HepG2 (cell line): Measurements from ENCODE around the gene RASSF4. TPM values are rescaled to one million over a fixed set of nuclear protein-coding genes. Genes with fewer than 3 reads are reported as not detected.

Source experiments
- CBFB ChIP-seq: sonication (generic); formaldehyde crosslinking; IDR thresholded peaks from 2 replicates; pipeline ENCODE4 v1.4.0; 2020; ENCODE audit warnings: missing genetic modification reagents
- CEBPG ChIP-seq: IDR thresholded peaks from 2 replicates; pipeline ENCODE4 v1.6.1; 2016
- CREM ChIP-seq, 2 experiments: sonication (generic) in 1 of 2; formaldehyde crosslinking in 1 of 2; IDR thresholded peaks; 2 replicates each; pipeline versions ENCODE4 v1.4.0 to v1.6.1; 2016 to 2020; ENCODE audit warnings: antibody characterized with exemption in 1 of 2, mild to moderate bottlenecking in 1 of 2, missing genetic modification reagents in 1 of 2
- EEA1 ChIP-seq: sonication (generic); formaldehyde crosslinking; IDR thresholded peaks from 2 replicates; pipeline ENCODE4 v1.5.1; 2020; ENCODE audit warnings: mild to moderate bottlenecking, missing genetic modification reagents, borderline replicate concordance
- ERF ChIP-seq: IDR thresholded peaks from 2 replicates; pipeline ENCODE4 v1.6.1; 2018; ENCODE audit warnings: missing biosample characterization, missing genetic modification reagents
- GABPB1 ChIP-seq: IDR thresholded peaks from 2 replicates; pipeline ENCODE4 v1.6.1; 2016; ENCODE audit warnings: mild to moderate bottlenecking, missing genetic modification reagents, moderate library complexity, missing compliant biosample characterization
- GATAD2A ChIP-seq: IDR thresholded peaks from 2 replicates; pipeline ENCODE4 v1.6.1; 2016
- HNRNPUL1 ChIP-seq: fragments of 200-400 bp; formaldehyde crosslinking; IDR thresholded peaks from 2 replicates; pipeline ENCODE4 v1.6.1; 2017; ENCODE audit warnings: low read depth, mild to moderate bottlenecking, low read length, moderate library complexity
- KLF12 ChIP-seq: sonication (generic); formaldehyde crosslinking; IDR thresholded peaks from 2 replicates; pipeline ENCODE4 v1.4.0; 2020; ENCODE audit warnings: missing genetic modification reagents, borderline replicate concordance
- MIXL1 ChIP-seq: IDR thresholded peaks from 2 replicates; pipeline ENCODE4 v1.6.1; 2016
- NCOR1 ChIP-seq: fragments of 200-600 bp; sonication (generic); IDR thresholded peaks from 2 replicates; pipeline ENCODE4 v1.7.0; 2017; ENCODE audit warnings: antibody characterized with exemption, low read length, borderline replicate concordance
- NKX3-1 ChIP-seq: sonication (generic); formaldehyde crosslinking; IDR thresholded peaks from 2 replicates; pipeline ENCODE4 v1.5.0; 2020; ENCODE audit warnings: missing genetic modification reagents
- NR1H2 ChIP-seq: sonication (generic); formaldehyde crosslinking; IDR thresholded peaks from 2 replicates; pipeline ENCODE4 v1.8.1; 2022; ENCODE audit warnings: low read depth, missing genetic modification reagents, borderline replicate concordance
- NR2F2 ChIP-seq: IDR thresholded peaks from 2 replicates; pipeline ENCODE4 v1.6.1; 2012; ENCODE audit warnings: low read depth, inconsistent platforms, borderline replicate concordance
- PHF8 ChIP-seq: sonication (generic); formaldehyde crosslinking; IDR thresholded peaks from 2 replicates; pipeline ENCODE4 v1.5.0; 2020; ENCODE audit warnings: missing genetic modification reagents
- PRMT3 ChIP-seq: sonication (generic); formaldehyde crosslinking; IDR thresholded peaks from 2 replicates; pipeline ENCODE4 v1.8.1; 2022; ENCODE audit warnings: low read depth, mild to moderate bottlenecking, moderate library complexity, missing genetic modification reagents, borderline replicate concordance
- SAP130 ChIP-seq: IDR thresholded peaks from 2 replicates; pipeline ENCODE4 v1.6.1; 2016; ENCODE audit warnings: low read depth
- SKI ChIP-seq: fragments of 450-650 bp; IDR thresholded peaks from one replicate; pipeline ENCODE4 v1.6.1; 2018; ENCODE audit warnings: mild to moderate bottlenecking; ENCODE audit not compliant: partially characterized antibody
- SNAPC2 ChIP-seq: sonication (generic); formaldehyde crosslinking; IDR thresholded peaks from 2 replicates; pipeline ENCODE4 v1.8.1; 2022; ENCODE audit warnings: mild to moderate bottlenecking, missing genetic modification reagents
- TBL1XR1 ChIP-seq: fragments of 150-350 bp; IDR thresholded peaks from 2 replicates; pipeline ENCODE4 v1.6.1; 2014; ENCODE audit warnings: borderline replicate concordance, low read length; ENCODE audit not compliant: partially characterized antibody
- ZFP1 ChIP-seq: IDR thresholded peaks from 2 replicates; pipeline ENCODE4 v1.6.1; 2016
- ZKSCAN1 ChIP-seq: fragments of 150-350 bp; IDR thresholded peaks from 2 replicates; pipeline ENCODE4 v1.6.1; 2014; ENCODE audit warnings: low read length
- ZNF234 ChIP-seq: sonication (generic); formaldehyde crosslinking; conservative IDR thresholded peaks from 2 replicates; pipeline ENCODE4 v1.5.1; 2020; ENCODE audit warnings: mild to moderate bottlenecking, missing genetic modification reagents
- ZNF33B ChIP-seq: sonication (generic); formaldehyde crosslinking; IDR thresholded peaks from 2 replicates; pipeline ENCODE4 v1.5.1; 2020; ENCODE audit warnings: mild to moderate bottlenecking, missing genetic modification reagents
- ZNF468 ChIP-seq: sonication (generic); formaldehyde crosslinking; IDR thresholded peaks from 2 replicates; pipeline ENCODE4 v1.8.0; 2022; ENCODE audit warnings: mild to moderate bottlenecking, moderate library complexity, missing genetic modification reagents
- ZNF605 ChIP-seq: sonication (generic); formaldehyde crosslinking; IDR thresholded peaks from 2 replicates; pipeline ENCODE4 v1.8.0; 2022; ENCODE audit warnings: mild to moderate bottlenecking, missing genetic modification reagents
- ZNF619 ChIP-seq: sonication (generic); formaldehyde crosslinking; IDR thresholded peaks from 2 replicates; pipeline ENCODE4 v1.4.0; 2020; ENCODE audit warnings: mild to moderate bottlenecking, missing genetic modification reagents
- ZNF644 ChIP-seq: IDR thresholded peaks from 2 replicates; pipeline ENCODE4 v1.6.1; 2016; ENCODE audit warnings: low read depth
- ZNF768 ChIP-seq: sonication (generic); formaldehyde crosslinking; IDR thresholded peaks from 2 replicates; pipeline ENCODE4 v1.4.0; 2020; ENCODE audit warnings: missing genetic modification reagents
- polyA plus RNA-seq, 8 experiments: library from polyadenylated mRNA; depleted of rRNA in 3 of 8; stranded (reverse) in 7 of 8; unstranded in 1 of 8; fragments of >200 nt; fragmentation: Illumina TruSeq in 4 of 8; extraction: Trizol in 4 of 8; gene quantifications; 2 replicates each; pipeline versions ENCODE4 v1.2.1 to v1.2.3, GENCODE V29; 2011 to 2016; ENCODE audit warnings: low read depth in 4 of 8, missing spikeins in 1 of 8, mixed read lengths in 1 of 8; ENCODE audit not compliant: insufficient read depth in 1 of 8
- total RNA-seq, 5 experiments: library from RNA; depleted of rRNA; stranded (reverse); fragments of >200 nt; fragmentation: Illumina TruSeq; extraction: Trizol; gene quantifications; 2 replicates each; pipeline ENCODE4 v1.2.3, GENCODE V29; 2016; ENCODE audit warnings: low read depth in 1 of 5
- TF ChIP-seq, protein P1 (sequence below): sonication (generic); formaldehyde crosslinking; conservative IDR thresholded peaks from 2 replicates; pipeline ENCODE4 v1.4.0; 2020; ENCODE audit warnings: missing genetic modification reagents
- TF ChIP-seq, protein P2 (sequence below): sonication (generic); formaldehyde crosslinking; IDR thresholded peaks from 2 replicates; pipeline ENCODE4 v1.4.0; 2020; ENCODE audit warnings: mild to moderate bottlenecking, missing genetic modification reagents
- TF ChIP-seq, protein P3 (sequence below): IDR thresholded peaks from 2 replicates; pipeline ENCODE4 v1.6.1; 2012; ENCODE audit warnings: low read depth, low read length, improper control_type of control experiment

Gene RASSF4
- total and polyA plus RNA-seq, 2 of the 13 experiments (the other 11 are each of a cell fraction or from before 2014, with no cell fraction given): 34.0 to 51.7 TPM

DNA sequence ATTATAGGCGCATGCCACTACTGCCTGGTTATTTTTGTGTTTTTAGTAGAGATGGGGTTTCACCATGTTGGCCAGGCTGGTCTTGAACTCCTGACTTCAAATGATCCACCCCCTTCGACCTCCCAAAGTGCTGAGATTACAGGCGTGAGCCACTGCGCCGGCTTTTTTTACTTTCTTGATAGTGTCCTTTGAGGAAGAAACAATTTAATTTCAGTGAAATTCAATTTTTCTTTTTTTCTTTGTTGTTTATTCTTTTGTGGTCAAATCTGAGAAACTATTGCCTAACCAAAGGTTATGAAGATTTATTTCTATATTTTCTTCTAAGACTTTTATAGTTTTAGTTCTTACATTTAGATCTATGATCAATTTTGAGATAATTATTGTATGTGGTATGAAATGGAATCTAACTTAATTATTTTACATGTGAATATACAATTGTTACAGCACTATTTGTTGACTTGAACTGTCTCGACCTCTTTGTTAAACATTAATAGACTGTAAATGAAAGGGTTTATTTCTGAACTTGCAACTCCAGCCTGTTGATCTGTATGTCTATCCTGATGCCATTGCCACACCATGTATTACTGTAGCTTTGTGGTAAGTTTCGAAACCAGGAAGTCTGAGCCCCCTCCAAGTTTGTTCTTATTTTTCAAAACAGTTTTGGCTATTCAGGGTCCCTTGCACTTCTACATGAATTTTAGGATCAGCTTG lies 19.8 kb upstream of the RASSF4 start (continued):
- TF ChIP-seq, protein P1, sequence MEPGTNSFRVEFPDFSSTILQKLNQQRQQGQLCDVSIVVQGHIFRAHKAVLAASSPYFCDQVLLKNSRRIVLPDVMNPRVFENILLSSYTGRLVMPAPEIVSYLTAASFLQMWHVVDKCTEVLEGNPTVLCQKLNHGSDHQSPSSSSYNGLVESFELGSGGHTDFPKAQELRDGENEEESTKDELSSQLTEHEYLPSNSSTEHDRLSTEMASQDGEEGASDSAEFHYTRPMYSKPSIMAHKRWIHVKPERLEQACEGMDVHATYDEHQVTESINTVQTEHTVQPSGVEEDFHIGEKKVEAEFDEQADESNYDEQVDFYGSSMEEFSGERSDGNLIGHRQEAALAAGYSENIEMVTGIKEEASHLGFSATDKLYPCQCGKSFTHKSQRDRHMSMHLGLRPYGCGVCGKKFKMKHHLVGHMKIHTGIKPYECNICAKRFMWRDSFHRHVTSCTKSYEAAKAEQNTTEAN (CRISPR knock-in tag): peak; percentile 65; the same call in 1 of the 2 replicates
- TF ChIP-seq TBL1XR1: peak; percentile 92
- 0 out of 2 replicates have a peak, but pooled peaks have one; percentile 18 for TF ChIP-seq GABPB1
- TF ChIP-seq NCOR1: peak; percentile 90
- no peak for TF ChIP-seq ZNF468 (CRISPR knock-in tag)
- TF ChIP-seq HNRNPUL1: peak; percentile 98
- no peak for TF ChIP-seq EEA1 (CRISPR knock-in tag)
- TF ChIP-seq NKX3-1: peak; percentile 22; the same call in 1 of the 2 replicates
- TF ChIP-seq, protein P2, sequence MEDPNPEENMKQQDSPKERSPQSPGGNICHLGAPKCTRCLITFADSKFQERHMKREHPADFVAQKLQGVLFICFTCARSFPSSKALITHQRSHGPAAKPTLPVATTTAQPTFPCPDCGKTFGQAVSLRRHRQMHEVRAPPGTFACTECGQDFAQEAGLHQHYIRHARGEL (CRISPR knock-in tag): no peak
- TF ChIP-seq ZNF33B (CRISPR knock-in tag): no peak
- 0 out of 2 replicates have a peak, but pooled peaks have one; percentile 36 for TF ChIP-seq CBFB (CRISPR knock-in tag)
- peak; percentile 75 for TF ChIP-seq SAP130 (CRISPR knock-in tag)
- no peak for TF ChIP-seq ZNF234 (CRISPR knock-in tag)
- TF ChIP-seq NR2F2: peak; percentile 72
- peak; percentile 90 for TF ChIP-seq GATAD2A (CRISPR knock-in tag)
- no peak for TF ChIP-seq SNAPC2 (CRISPR knock-in tag)
- no peak for TF ChIP-seq NR1H2 (CRISPR knock-in tag)
- no peak for TF ChIP-seq ZNF605
- no peak for TF ChIP-seq PRMT3 (CRISPR knock-in tag)
- 0 out of 2 replicates have a peak, but pooled peaks have one; percentile 41 for TF ChIP-seq ERF (CRISPR knock-in tag)
- TF ChIP-seq SKI: peak; percentile 89
- 0 out of 2 replicates have a peak, but pooled peaks have one; percentile 31 for TF ChIP-seq ZNF644 (CRISPR knock-in tag)
- TF ChIP-seq ZNF768 (CRISPR knock-in tag): no peak
- TF ChIP-seq, protein P3, sequence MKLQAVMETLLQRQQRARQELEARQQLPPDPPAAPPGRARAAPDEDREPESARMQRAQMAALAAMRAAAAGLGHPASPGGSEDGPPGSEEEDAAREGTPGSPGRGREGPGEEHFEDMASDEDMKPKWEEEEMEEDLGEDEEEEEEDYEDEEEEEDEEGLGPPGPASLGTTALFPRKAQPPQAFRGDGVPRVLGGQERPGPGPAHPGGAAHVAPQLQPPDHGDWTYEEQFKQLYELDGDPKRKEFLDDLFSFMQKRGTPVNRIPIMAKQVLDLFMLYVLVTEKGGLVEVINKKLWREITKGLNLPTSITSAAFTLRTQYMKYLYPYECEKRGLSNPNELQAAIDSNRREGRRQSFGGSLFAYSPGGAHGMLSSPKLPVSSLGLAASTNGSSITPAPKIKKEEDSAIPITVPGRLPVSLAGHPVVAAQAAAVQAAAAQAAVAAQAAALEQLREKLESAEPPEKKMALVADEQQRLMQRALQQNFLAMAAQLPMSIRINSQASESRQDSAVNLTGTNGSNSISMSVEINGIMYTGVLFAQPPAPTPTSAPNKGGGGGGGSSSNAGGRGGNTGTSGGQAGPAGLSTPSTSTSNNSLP: peak; percentile 86
- TF ChIP-seq CEBPG (CRISPR knock-in tag): peak; percentile 91
- TF ChIP-seq ZNF619 (CRISPR knock-in tag): no peak
- TF ChIP-seq CREM (IDR thresholded peaks at IDR 0.05): peak; percentile 60; the same call in 1 of the 2 replicates
- no peak for TF ChIP-seq CREM (CRISPR knock-in tag; IDR thresholded peaks at IDR 0.05)
- peak; percentile 68; the same call in 1 of the 2 replicates for TF ChIP-seq MIXL1 (CRISPR knock-in tag)
- TF ChIP-seq PHF8: no peak
- TF ChIP-seq KLF12 (CRISPR knock-in tag): no peak
- no peak for TF ChIP-seq ZKSCAN1
- TF ChIP-seq ZFP1 (CRISPR knock-in tag): peak; percentile 60; the same call in 1 of the 2 replicates
